GM18526 (cell line): ENCODE measurements around the gene STIM2.

Experiments used
- POLR2A ChIP-seq: IDR thresholded peaks from 3 replicates; pipeline ENCODE4 v1.6.1; 2011; ENCODE audit not compliant: insufficient read length; ENCODE audit errors: extremely low read depth

The STIM2 gene

GRCh38 chr4:26879805-26880204 lies 19.2 kb downstream of the STIM2 start:
- TF ChIP-seq POLR2A = no peak

DNA sequence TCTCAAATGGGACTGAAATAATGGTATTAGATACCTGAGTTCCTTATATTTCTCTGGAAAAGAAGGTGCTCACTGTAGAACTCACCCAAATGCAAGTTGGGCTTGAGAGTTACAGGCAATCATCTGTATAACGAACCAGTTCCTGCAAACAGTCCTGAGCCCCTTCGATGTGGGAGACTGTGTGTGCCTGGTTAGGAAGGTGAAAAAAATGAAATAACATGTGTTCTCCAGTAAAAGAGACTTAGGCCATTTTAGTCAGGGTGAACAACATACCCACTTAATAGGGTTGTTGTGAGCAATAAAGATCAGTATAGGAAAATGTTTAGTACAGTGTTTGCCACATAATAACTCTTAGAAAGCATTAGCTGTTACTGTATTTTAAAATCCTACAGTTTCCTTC lies 23.4 kb downstream of the STIM2 start:
- no peak for TF ChIP-seq POLR2A

DNA sequence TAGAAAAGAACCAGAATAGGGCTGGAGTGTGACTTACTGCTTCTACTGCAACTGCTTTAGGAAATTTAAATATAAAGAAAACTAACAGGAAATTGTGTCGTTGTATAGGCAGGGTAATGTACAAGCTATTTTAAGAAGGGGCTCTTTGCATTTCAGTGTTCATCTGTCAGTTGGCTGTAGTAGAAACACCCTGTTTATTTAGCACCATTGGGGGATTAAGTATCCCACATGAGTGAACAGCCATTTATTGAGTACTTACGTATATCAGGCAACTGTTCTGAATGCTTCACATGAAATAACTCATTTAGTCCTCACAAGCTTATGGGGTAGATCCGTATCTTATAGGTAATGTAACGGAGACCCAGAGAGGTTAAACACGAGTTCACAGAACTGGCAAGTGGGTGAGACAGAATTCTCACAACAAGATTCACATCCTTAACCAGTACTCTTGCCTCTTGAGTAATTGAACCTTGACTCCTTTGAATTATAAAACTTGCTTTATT lies 23.9 kb downstream of the STIM2 start:
- no peak for TF ChIP-seq POLR2A

DNA sequence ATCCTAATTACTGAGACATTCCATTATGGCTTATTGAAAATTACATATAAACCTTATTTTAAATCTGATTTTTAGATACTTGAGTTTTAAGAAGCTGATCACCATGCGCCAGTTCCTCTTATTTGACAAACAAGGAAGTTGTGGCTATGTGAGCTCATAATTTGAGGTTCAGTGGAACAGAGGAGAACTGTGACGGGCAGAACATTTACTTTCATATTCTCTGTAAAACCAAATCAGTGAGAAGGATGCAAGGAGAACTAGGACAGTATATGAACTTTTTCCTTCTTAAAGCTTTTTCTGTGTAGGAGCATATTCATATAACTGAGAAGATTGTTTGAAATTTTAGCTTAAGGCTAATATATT lies 25.3 kb downstream of the STIM2 start:
- no peak for TF ChIP-seq POLR2A

DNA sequence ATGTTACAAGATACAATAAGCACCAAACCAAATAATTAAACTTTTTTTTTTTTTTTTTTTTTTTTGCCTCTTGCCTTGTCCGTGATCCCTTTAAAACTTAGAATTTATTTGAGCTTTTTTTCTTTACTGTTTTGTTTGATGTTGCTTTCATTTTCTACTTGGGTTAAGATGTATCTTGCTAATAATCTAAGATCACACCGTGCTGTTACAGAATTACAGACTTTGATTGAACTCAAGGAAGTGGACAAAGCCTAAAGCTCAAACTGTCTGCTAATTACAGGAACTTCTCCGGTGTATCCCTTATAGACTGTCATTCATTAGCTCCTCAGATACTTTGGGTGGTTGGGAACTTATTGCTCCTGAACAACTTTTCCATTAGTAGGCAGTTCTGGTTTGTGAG lies 26.5 kb downstream of the STIM2 start:
- TF ChIP-seq POLR2A = no peak

- no peak for TF ChIP-seq POLR2A
Observed at GRCh38 chr4:26887809-26888208, 27.2 kb downstream of the STIM2 start.

DNA sequence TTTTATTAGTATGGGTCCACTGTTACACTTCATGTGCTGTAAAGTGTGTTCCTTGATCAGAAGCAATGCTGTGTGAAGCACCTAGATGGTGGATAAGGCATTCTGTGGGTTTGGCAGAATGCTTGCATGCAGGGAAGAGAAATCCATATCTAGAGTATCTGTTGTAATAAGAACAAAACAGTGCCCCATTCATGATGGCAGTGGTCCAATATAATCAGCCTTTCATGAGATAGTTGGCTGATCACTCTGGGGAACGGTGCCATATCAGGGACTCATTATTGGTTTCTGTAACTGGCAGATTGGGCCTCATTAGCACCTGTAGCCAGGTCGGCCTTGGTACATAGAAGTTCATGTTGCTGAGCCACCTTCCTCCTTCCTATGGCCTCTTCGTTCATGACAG lies 28.7 kb downstream of the STIM2 start:
- no peak for TF ChIP-seq POLR2A

GRCh38 chr4:26891054-26891453 lies 30.4 kb downstream of the STIM2 start:
- no peak for TF ChIP-seq POLR2A

DNA sequence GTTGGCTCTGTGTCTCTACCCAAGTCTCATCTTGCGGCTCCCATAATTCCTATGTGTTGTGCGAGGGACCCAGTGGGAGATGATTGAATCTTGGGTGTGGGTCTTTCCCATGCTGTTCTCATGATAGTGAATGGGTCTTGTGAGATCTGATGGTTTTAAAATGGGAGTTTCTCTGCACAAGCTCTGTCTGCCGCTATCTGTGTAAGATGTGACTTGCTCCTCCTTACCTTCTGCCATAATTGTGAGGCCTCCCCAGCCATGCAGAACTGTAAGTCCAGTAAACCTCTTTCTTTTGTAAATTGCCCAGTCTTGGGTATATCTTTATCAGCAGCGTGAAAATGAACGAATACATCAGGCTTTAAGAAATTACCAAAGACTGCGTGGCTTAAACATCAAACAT lies 31.2 kb downstream of the STIM2 start:
- no peak for TF ChIP-seq POLR2A

GRCh38 chr4:26892480-26893150 lies 32.0 kb downstream of the STIM2 start:
- TF ChIP-seq POLR2A = no peak

DNA sequence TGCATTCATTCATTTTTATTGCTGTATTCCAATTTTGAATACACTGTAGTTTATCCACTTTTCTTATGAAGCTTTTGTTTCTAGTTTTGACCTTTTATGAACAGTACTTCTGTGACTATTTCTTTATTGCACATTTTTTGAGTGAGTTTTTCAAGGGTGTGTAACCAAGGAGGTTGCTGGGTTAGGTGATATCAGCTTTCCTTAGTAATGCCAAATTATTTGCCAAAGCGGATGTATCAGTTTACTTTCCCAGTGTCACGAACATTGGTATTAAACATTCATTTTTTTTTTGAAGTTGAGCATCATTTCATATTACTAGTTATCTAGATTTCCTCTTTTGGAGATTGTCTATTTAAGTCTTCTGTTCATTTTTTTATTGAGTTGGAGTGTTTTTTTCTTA lies 32.9 kb downstream of the STIM2 start:
- TF ChIP-seq POLR2A = no peak

DNA sequence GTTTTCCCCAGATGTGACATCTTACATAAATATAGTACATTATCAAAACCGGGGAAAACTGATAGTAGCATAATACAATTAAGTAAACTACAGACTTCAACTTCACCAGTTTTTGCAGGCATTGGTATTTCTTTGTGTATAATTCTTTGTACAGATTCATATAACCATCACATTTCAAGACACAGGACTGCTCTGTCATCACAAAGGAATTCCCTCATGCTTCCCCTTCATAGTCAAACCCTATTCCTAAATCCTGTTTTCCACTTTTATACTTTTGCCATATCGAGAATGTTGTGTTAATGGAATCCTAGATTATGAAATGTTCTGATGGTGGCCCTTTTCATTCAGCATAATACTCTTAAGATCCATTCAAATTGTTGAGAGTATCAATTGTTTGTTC lies 36.0 kb downstream of the STIM2 start:
- TF ChIP-seq POLR2A = no peak

DNA sequence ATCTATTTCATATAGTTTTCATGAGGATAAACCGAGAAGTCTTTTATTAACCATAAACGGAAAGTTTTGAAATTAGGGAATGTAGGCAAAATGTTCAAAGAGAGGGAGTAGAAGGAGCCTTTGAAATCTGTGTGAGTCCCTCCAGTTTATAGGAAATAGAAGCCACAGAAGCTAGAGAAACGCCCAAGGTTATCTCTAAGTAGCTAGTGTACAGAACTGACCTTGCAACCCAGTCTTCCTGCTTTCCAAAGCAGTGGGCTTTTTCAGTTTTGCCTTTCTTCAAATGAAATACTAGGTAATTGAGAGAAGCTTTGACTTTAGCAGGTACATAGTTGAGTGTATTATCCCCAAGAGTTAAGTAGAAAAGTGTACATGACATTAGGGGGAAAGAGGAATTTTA lies 39.4 kb downstream of the STIM2 start:
- TF ChIP-seq POLR2A = no peak

- no peak for TF ChIP-seq POLR2A
Observed at GRCh38 chr4:26900765-26901164, 40.1 kb downstream of the STIM2 start.

- TF ChIP-seq POLR2A = no peak
Observed at GRCh38 chr4:26905172-26905571, 44.5 kb downstream of the STIM2 start.

DNA sequence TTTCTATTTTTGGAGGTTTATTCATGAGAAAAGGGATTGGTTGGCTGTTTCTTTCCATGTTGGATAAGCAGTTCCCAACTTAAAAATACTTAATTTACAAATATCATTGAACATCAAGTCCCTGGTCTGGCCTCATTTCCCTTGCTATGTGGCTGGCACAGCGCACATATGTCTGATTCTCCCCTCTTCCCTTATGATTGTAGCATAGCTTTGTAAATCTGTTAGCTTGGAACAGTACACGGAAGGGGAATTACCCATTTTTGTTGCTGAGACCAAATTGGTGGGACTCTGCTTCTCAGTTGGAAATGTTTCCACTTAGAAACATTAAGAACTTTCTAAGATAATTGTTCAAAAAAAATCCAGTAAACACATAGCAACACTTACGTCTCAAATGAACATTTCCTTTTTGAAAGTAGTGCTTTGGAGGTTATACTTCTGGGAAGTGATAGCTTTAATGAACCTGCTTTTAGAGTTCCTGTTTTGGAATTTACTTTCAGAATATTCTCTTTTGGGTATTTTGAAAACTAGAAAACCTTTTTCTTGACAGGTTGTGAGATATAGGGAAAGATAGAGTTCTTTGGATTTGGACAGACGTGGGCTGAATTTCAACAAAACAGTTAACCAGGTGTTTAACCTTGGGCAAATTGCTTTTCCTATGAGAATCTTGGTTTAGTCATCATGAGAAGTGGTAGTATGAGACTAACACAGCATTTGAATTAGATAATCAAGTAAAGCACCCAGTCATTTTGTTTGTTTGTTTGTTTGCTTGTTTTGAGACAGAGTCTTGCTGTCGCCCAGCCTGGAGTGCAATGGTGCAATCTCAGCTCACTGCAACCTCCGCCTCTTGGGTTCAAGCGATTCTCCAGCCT lies 47.3 kb downstream of the STIM2 start:
- TF ChIP-seq POLR2A = no peak
